Natural killer cell treated with Interleukin-12 subunit alpha and Interleukin-12 subunit beta and Interleukin-15 and Interleukin-18, amount 100 ng/mL, for 72 hours (primary cell): ENCODE results near the gene PIP5KL1. TPM values are rescaled to one million over a fixed set of nuclear protein-coding genes. Genes with fewer than 3 reads are reported as not detected.

ENCODE experiments used
- ATAC-seq, 2 donors: fragments of 150-1000 bp; cut with Tn5 transposase in 1 of 2; sonication (Bioruptor Pico), chemical (Tn5 transposase) in 1 of 2; 2 replicates each; pipeline ENCODE4 v1.10.0; 2021
- DNase-seq: peaks from one replicate; pipeline ENCODE4 v3.0.0; 2022; ENCODE audit warnings: low spot score
- H3K27ac Mint-ChIP-seq, 2 donors: 1 replicate in 1 of 2; 2 replicates in 1 of 2; pipeline ENCODE4 v1.8.0; 2022; ENCODE audit warnings: mixed read lengths in 2 of 2, mild to moderate bottlenecking in 1 of 2, moderate library complexity in 1 of 2
- H3K27me3 Mint-ChIP-seq, 2 donors: 1 replicate in 1 of 2; 2 replicates in 1 of 2; pipeline ENCODE4 v1.8.0; 2022; ENCODE audit warnings: mixed read lengths in 2 of 2
- H3K36me3 Mint-ChIP-seq: one replicate; pipeline ENCODE4 v1.8.0; 2022; ENCODE audit warnings: mixed read lengths
- H3K4me1 Mint-ChIP-seq, 2 donors: 1 replicate in 1 of 2; 2 replicates in 1 of 2; pipeline ENCODE4 v1.8.0; 2022; ENCODE audit warnings: low read depth in 2 of 2, mixed read lengths in 2 of 2, mild to moderate bottlenecking in 1 of 2
- H3K4me3 Mint-ChIP-seq: one replicate; pipeline ENCODE4 v1.8.0; 2022; ENCODE audit warnings: mixed read lengths
- H3K9me3 Mint-ChIP-seq: 2 replicates; pipeline ENCODE4 v1.8.0; 2022; ENCODE audit warnings: mixed read lengths
- total RNA-seq, 2 donors: library from RNA; stranded (reverse); gene quantifications; one replicate each; pipeline ENCODE4 v1.2.3, GENCODE V29; 2022

Gene PIP5KL1
- total RNA-seq, 2 donors from 2014 or later = 2.7 to 3.7 TPM

DNA sequence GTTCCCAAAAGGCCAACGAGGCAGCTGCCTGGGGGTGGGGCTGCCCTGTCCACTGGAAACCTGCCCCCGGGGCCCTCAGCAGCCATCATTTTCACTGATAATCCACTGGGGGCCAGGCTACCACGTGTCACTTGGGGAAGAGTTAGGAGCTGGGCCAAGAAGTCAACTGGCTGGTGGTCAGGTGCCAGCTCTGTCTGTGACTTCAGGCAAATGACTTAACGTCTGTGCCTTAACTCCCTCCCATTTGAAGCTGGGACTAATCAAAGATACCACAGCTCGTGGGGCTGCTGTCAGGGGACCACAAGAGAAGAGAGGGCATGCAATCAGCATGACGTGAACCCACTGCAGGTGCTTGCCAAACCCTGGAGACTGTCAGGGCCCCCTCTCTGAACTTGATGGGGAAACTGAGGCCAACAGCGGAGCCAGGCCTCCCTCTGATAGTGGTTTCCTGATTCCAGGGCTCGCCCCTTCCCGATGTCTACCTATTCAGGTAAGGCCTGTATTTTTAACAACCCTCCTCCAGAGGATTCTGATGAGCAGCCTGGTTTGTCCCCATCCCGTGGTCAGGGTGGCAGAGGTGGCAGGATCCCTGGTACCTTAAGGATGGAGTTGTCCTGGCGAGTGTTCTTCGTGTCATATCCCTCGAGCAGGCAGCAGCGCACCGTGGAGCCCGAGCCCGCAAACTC is 19.4 kb upstream of the PIP5KL1 start:
- Mint-ChIP-seq H3K4me3 (no peak overlapping the region), H3K4me1 (no peaks in the 10 kb centered on the region), H3K9me3 (no peaks in the 10 kb centered on the region), H3K27me3 (no peaks in the 10 kb centered on the region), H3K36me3 (no peaks in the 10 kb centered on the region), H3K27ac (peak overlapping the region in 1 of 2 donors; percentile 27)
- DNase-seq = no peak
- no peak for ATAC-seq

DNA sequence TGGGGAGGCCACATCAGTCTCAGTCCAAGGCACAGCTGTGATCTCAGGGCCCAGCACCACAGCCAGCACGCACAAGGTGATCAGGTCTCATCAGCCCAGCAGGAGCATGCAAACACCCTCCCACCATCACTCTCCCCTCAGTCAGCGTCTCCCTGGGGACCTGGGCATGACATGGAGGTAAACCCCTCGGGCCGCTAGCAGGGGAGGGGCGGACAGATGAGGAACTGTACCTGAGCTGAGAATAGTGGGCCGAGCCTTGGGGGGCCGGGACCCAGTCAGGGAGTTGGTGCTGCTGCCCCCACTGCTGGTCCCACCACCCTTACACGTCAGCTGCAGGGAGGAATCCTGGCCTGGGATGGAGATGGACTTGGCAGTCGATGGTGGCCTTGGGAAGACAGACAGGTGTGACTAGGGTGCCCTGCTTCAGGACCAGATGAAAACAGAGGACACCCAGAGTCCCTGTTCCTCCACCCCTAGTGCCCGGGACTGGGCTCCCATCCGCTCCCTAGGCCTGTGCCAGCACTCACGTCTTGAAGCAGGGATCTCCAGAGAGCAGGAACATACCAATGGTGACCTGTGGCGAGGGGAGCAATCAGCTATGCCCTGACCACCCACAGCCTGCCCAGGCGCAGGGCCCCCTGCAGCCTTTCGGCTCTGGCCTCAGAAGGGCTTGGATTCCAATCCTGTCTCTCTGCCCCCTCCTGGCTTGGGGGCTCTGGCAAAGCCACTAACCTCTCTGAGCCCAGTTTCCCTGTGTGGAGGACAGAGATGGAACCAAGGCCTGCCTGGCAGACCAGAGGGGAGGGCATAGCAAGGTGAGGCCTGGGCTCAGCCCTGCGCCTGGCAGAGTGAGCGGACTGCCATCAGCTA is 17.5 kb upstream of the PIP5KL1 start:
- Mint-ChIP-seq H3K27ac (no peak overlapping the region), H3K9me3 (no peaks in the 10 kb centered on the region), H3K4me3 (no peak overlapping the region), H3K4me1 (peaks cover 4 to 9% of the 10 kb centered on the region in 2 donors), H3K27me3 (no peaks in the 10 kb centered on the region), H3K36me3 (no peaks in the 10 kb centered on the region)
- ATAC-seq (no peak), DNase-seq (no peak)

- DNase-seq (no peak), ATAC-seq (no peak)
- Mint-ChIP-seq H3K4me3 (no peak overlapping the region), H3K27ac (no peak overlapping the region), H3K36me3 (no peaks in the 10 kb centered on the region), H3K9me3 (no peaks in the 10 kb centered on the region), H3K27me3 (no peaks in the 10 kb centered on the region), H3K4me1 (peaks cover 7 to 14% of the 10 kb centered on the region in 2 donors)
These were observed 16.2 kb upstream of the PIP5KL1 start for GRCh38 chr9:127946728-127947127.

DNA sequence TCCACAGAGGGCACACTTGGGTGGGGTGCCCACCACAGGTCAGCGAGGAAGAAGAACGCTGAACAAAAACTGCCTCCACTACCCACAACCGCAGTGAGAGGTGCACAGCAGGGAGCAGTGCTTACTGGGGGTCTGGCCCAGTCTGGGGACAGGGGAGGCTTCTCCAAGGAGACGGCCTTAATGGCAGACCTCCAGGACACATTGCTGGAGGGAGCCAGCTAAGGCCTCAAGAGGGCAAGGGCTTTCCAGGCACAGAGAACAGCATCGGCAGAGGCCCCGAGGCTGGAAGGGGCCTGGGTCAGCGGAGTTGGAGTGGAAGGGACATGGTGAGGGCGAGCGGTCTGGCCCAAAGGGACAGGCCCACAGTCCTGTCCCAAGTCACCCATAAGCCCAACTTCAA is 15.4 kb upstream of the PIP5KL1 start:
- H3K4me1 Mint-ChIP-seq = peaks cover 7 to 14% of the 10 kb centered on the region in 2 donors
- ATAC-seq (no peak), DNase-seq (no peak)
- no peaks in the 10 kb centered on the region for H3K36me3 Mint-ChIP-seq
- no peaks in the 10 kb centered on the region for H3K27me3 Mint-ChIP-seq
- no peak overlapping the region for H3K4me3 Mint-ChIP-seq
- no peaks in the 10 kb centered on the region for H3K9me3 Mint-ChIP-seq
- H3K27ac Mint-ChIP-seq = no peak overlapping the region

GRCh38 chr9:127945338-127945737 is 14.8 kb upstream of the PIP5KL1 start:
- Mint-ChIP-seq H3K36me3 (no peaks in the 10 kb centered on the region), H3K9me3 (no peaks in the 10 kb centered on the region), H3K4me3 (no peak overlapping the region), H3K27ac (no peak overlapping the region), H3K27me3 (no peaks in the 10 kb centered on the region), H3K4me1 (peaks cover 7 to 14% of the 10 kb centered on the region in 2 donors)
- no peak for ATAC-seq
- no peak for DNase-seq

DNA sequence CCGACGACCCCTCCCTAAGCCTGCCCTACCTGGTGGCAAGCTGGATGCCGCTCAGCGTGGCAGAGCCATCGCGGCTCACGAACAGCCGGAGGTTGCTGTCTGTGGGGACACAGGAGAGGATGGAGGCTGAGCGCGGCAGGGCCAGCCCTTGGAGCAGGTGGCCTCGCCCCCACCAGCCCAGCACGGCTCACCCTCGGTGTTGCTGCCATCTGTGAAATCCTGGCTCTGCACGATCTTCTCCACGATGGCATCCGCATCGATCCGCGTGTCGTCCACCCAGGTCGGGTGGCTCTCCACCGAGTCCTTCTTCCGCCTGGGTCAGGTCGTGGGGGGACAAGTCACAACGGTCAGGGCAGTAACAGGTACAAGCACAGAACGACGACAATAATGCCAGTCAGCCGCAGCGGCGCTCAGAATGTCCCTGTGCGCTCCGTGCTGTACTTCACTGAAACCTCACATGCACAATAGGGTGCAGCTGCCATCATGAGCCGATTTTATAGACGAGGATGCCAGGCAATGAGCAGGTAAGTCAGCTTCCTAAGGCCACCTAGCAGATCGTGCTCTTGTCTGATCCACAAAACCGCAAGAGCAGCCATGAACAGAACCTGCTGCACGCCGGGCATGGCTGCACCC is 14.1 kb upstream of the PIP5KL1 start:
- Mint-ChIP-seq H3K36me3 (no peaks in the 10 kb centered on the region), H3K27ac (no peak overlapping the region), H3K4me3 (no peak overlapping the region), H3K9me3 (no peaks in the 10 kb centered on the region), H3K27me3 (no peaks in the 10 kb centered on the region), H3K4me1 (peaks cover 7 to 14% of the 10 kb centered on the region in 2 donors)
- DNase-seq = no peak
- no peak for ATAC-seq

GRCh38 chr9:127943731-127944144 is 13.2 kb upstream of the PIP5KL1 start:
- no peak for DNase-seq
- Mint-ChIP-seq H3K4me1 (peaks cover 7 to 14% of the 10 kb centered on the region in 2 donors), H3K36me3 (no peaks in the 10 kb centered on the region), H3K27ac (no peak overlapping the region), H3K4me3 (no peak overlapping the region), H3K9me3 (no peaks in the 10 kb centered on the region), H3K27me3 (no peaks in the 10 kb centered on the region)
- peak; percentile 81 to 89 for ATAC-seq

- DNase-seq = no peak
- H3K27ac Mint-ChIP-seq = no peak overlapping the region
- H3K36me3 Mint-ChIP-seq = no peaks in the 10 kb centered on the region
- H3K4me3 Mint-ChIP-seq = no peak overlapping the region
- no peaks in the 10 kb centered on the region for H3K9me3 Mint-ChIP-seq
- H3K27me3 Mint-ChIP-seq = no peaks in the 10 kb centered on the region
- peaks cover 7 to 14% of the 10 kb centered on the region in 2 donors for H3K4me1 Mint-ChIP-seq
- ATAC-seq = no peak
These were observed 12.6 kb upstream of the PIP5KL1 start for GRCh38 chr9:127943011-127943662.

- peak; percentile 57 to 74 for ATAC-seq
- DNase-seq = peak; percentile 71
- H3K27ac Mint-ChIP-seq = no peak overlapping the region
- no peaks in the 10 kb centered on the region for H3K9me3 Mint-ChIP-seq
- H3K36me3 Mint-ChIP-seq = no peaks in the 10 kb centered on the region
- H3K4me1 Mint-ChIP-seq = peaks cover 11 to 19% of the 10 kb centered on the region in 2 donors
- H3K4me3 Mint-ChIP-seq = no peak overlapping the region
- no peaks in the 10 kb centered on the region for H3K27me3 Mint-ChIP-seq
These were observed 11.8 kb upstream of the PIP5KL1 start for GRCh38 chr9:127942216-127943010.

- H3K4me1 Mint-ChIP-seq = peaks cover 16 to 24% of the 10 kb centered on the region in 2 donors
- no peak overlapping the region for H3K27ac Mint-ChIP-seq
- no peak for DNase-seq
- no peak overlapping the region for H3K4me3 Mint-ChIP-seq
- H3K9me3 Mint-ChIP-seq = no peaks in the 10 kb centered on the region
- no peaks in the 10 kb centered on the region for H3K27me3 Mint-ChIP-seq
- ATAC-seq = no peak
- H3K36me3 Mint-ChIP-seq = no peaks in the 10 kb centered on the region
These were observed 11.3 kb upstream of the PIP5KL1 start for GRCh38 chr9:127941961-127942215.

DNA sequence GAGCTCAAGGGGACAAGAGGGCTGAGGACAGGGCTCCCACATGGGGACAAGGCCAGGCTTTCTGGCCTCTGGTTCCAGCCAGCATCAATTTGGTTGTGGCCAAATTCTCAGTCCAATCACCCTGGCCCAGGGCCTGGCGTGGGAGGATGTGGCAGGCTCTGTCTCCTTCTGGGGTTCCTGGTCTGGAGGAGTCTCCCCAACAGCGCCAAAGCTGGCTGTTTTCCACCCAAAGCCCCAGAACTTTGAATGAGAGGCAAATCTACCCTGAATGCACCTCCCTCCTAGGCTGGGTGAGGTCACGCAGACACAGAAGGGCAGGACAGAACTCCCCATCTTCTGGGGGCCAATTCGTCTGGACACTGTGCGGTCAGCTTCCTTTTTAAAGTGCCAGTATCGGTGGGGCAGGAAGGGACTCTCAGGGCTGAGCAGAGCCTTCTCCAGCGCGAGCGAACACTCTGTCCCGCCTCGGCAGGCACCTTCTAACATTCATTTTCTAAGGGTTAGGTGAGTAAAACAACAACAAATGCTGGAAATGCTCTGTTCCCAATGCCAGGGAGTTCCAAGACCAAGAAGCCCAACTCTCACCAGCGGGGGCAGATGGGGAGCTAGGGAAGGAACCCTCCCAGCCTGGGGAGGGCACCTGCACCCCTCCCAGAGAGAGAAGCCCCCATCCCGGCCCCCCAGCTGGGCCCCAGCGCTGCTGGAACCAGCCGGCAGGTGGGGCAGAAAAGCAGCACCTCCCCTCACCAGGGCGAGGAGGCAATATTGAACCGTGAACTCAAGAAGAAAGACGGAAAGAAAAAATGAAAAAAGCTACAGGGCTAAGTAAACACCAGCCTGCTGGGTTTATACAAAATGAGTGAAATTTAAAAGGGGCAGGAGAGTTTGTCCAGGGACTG is 10.7 kb upstream of the PIP5KL1 start:
- no peak for DNase-seq

GRCh38 chr9:127940593-127940992 is 10.0 kb upstream of the PIP5KL1 start:
- H3K27ac Mint-ChIP-seq = no peak overlapping the region
- H3K9me3 Mint-ChIP-seq = no peaks in the 10 kb centered on the region
- no peaks in the 10 kb centered on the region for H3K27me3 Mint-ChIP-seq
- DNase-seq (no peak), ATAC-seq (no peak)
- H3K36me3 Mint-ChIP-seq = peaks cover 6% of the 10 kb centered on the region
- H3K4me1 Mint-ChIP-seq = peaks cover 29 to 37% of the 10 kb centered on the region in 2 donors
- H3K4me3 Mint-ChIP-seq = no peak overlapping the region

More for the DNA sequence above, 10.7 kb upstream of the PIP5KL1 start:
- Mint-ChIP-seq H3K4me1 (peaks cover 22 to 30% of the 10 kb centered on the region in 2 donors), H3K9me3 (no peaks in the 10 kb centered on the region), H3K27me3 (no peaks in the 10 kb centered on the region), H3K36me3 (peaks cover under 1% of the 10 kb centered on the region), H3K27ac (no peak overlapping the region), H3K4me3 (no peak overlapping the region)
- no peak for ATAC-seq
